ENCODE measurements around the gene FBL. TPM values are rescaled to one million over a fixed set of nuclear protein-coding genes. Genes with fewer than 3 reads are reported as not detected.
A peak's percentile ranks its signal among the peaks of the same experiment; 100 is the strongest.

Gene FBL
- total RNA-seq, 1 experiment from 2014 or later, result 573 TPM

DNA sequence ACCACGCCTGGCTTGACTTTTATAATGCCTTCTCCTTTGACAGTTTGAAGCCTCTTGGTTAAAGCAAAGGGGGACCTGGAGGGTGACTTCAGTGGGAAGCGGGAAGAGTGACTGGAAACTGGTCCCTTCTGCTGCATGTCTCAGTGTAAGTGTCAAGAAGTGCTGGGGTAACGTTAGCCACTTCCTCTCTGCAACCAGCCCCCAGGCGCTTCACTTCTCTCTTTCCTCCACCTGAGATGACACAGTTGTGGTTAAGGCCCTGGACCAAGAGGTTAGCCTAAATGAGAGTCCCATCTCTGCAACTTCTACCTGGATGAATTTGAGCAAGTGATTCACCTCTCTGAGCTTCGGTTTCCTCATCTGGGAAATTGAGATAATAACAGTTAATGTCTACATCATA, 51.2 kb downstream of the FBL start:
- BruUV-seq (replicated peaks), result no TSS peak
- CTCF ChIA-PET, result interaction anchor here (0.7 kb wide), 1 partner anchor 24 kb away, joined by 3 read pairs; no protein-coding TSS in a partner anchor
- intact Hi-C loops (cut with micrococcal nuclease; ENCODE audit: unreplicated experiment), result no loop called here
- Histone ChIP-seq H3K9me3 (ENCODE audit: low read depth, low read length, poor library complexity, severe bottlenecking) (no peaks in the 10 kb centered on the region), H3K4me3 (ENCODE audit: low read depth, low read length, poor library complexity, severe bottlenecking) (no peak overlapping the region), H3K27me3 (replicated peaks; ENCODE audit: insufficient read depth, low read depth, low read length, poor library complexity) (peaks cover 19% of the 10 kb centered on the region), H3K36me3 (ENCODE audit: insufficient read depth, low read length, poor library complexity, severe bottlenecking) (no peaks in the 10 kb centered on the region), H3K4me1 (ENCODE audit: insufficient read depth, low read length, poor library complexity, severe bottlenecking) (no peaks in the 10 kb centered on the region), H3K27ac (ENCODE audit: low read depth, low read length, poor library complexity, severe bottlenecking) (no peak overlapping the region)
- peak; percentile 25 for DNase-seq (ENCODE audit: low spot score)
- POLR2A ChIA-PET (ENCODE audit: low non-redundant PET), result no interaction called here
- TF ChIP-seq, protein P1, sequence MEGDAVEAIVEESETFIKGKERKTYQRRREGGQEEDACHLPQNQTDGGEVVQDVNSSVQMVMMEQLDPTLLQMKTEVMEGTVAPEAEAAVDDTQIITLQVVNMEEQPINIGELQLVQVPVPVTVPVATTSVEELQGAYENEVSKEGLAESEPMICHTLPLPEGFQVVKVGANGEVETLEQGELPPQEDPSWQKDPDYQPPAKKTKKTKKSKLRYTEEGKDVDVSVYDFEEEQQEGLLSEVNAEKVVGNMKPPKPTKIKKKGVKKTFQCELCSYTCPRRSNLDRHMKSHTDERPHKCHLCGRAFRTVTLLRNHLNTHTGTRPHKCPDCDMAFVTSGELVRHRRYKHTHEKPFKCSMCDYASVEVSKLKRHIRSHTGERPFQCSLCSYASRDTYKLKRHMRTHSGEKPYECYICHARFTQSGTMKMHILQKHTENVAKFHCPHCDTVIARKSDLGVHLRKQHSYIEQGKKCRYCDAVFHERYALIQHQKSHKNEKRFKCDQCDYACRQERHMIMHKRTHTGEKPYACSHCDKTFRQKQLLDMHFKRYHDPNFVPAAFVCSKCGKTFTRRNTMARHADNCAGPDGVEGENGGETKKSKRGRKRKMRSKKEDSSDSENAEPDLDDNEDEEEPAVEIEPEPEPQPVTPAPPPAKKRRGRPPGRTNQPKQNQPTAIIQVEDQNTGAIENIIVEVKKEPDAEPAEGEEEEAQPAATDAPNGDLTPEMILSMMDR (conservative IDR thresholded peaks at IDR 0.05; ENCODE audit: low read depth, low read length), result no peak
- no peak for TF ChIP-seq EZH2 (IDR thresholded peaks at IDR 0.05; ENCODE audit: borderline replicate concordance, low read depth, low read length, poor library complexity, severe bottlenecking)

GRCh38 chr19:39792999-39793546, 53.1 kb downstream of the FBL start:
- ChIA-PET CTCF (interaction anchor here (0.5 to 1.4 kb wide), 8 partner anchors 23 to 672 kb away, joined by 3 to 6 read pairs (median 4); partner anchors contain the start of genes DYRK1B and PSMC4), POLR2A (ENCODE audit: low non-redundant PET) (no interaction called here)
- Histone ChIP-seq H3K4me3 (ENCODE audit: low read depth, low read length, poor library complexity, severe bottlenecking) (peak overlapping the region; percentile 36), H3K9me3 (ENCODE audit: low read depth, low read length, poor library complexity, severe bottlenecking) (no peaks in the 10 kb centered on the region), H3K27me3 (replicated peaks; ENCODE audit: insufficient read depth, low read depth, low read length, poor library complexity) (peaks cover 15% of the 10 kb centered on the region), H3K36me3 (ENCODE audit: insufficient read depth, low read length, poor library complexity, severe bottlenecking) (no peaks in the 10 kb centered on the region), H3K4me1 (ENCODE audit: insufficient read depth, low read length, poor library complexity, severe bottlenecking) (no peaks in the 10 kb centered on the region), H3K27ac (ENCODE audit: low read depth, low read length, poor library complexity, severe bottlenecking) (no peak overlapping the region)
- BruUV-seq (replicated peaks), result no TSS peak
- intact Hi-C loops (cut with micrococcal nuclease; ENCODE audit: unreplicated experiment), result no loop called here
- TF ChIP-seq EZH2 (IDR thresholded peaks at IDR 0.05; ENCODE audit: borderline replicate concordance, low read depth, low read length, poor library complexity, severe bottlenecking), result no peak
- TF ChIP-seq, protein P1 (conservative IDR thresholded peaks at IDR 0.05; ENCODE audit: low read depth, low read length), result peak; percentile 96
- peak; percentile 88 for DNase-seq (ENCODE audit: low spot score)

DNA sequence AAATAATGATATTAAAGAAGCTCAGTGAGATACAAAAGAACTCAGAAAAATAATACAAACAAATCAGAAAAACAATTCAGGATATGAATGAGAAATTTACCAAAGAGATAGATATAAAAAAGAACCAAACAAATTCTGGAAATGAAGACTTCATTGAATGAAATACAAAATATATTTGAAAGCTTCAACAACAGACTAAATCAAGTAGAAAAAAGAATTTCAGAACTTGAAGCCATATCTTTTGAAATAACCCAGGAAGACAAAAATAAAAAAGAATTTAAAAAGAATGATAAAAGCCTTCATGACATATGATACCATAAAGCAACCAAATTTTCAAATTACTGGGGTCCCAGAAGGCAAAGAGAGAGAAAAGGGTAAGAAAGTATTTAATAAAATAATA, 57.9 kb downstream of the FBL start:
- no peaks in the 10 kb centered on the region for H3K36me3 ChIP-seq (ENCODE audit: insufficient read depth, low read length, poor library complexity, severe bottlenecking)
- no peaks in the 10 kb centered on the region for H3K9me3 ChIP-seq (ENCODE audit: low read depth, low read length, poor library complexity, severe bottlenecking)
- H3K27me3 ChIP-seq (replicated peaks; ENCODE audit: insufficient read depth, low read depth, low read length, poor library complexity), result peaks cover 33% of the 10 kb centered on the region
- H3K27ac ChIP-seq (ENCODE audit: low read depth, low read length, poor library complexity, severe bottlenecking), result no peak overlapping the region
- intact Hi-C loops (cut with micrococcal nuclease; ENCODE audit: unreplicated experiment), result no loop called here
- no TSS peak for BruUV-seq (replicated peaks)
- no peak overlapping the region for H3K4me3 ChIP-seq (ENCODE audit: low read depth, low read length, poor library complexity, severe bottlenecking)
- ChIA-PET POLR2A (ENCODE audit: low non-redundant PET) (no interaction called here), CTCF (no interaction called here)
- H3K4me1 ChIP-seq (ENCODE audit: insufficient read depth, low read length, poor library complexity, severe bottlenecking), result no peaks in the 10 kb centered on the region
- DNase-seq (ENCODE audit: low spot score), result no peak
- no peak for TF ChIP-seq EZH2 (IDR thresholded peaks at IDR 0.05; ENCODE audit: borderline replicate concordance, low read depth, low read length, poor library complexity, severe bottlenecking)
- TF ChIP-seq, protein P1 (conservative IDR thresholded peaks at IDR 0.05; ENCODE audit: low read depth, low read length), result no peak

Small RNA genes within 50 kb of the gene (microRNA-seq; reads per million reads assigned to microRNA genes)
- gene MIR6719, result not detected

Other genes starting within 250 kb of the FBL start
- gene LGALS13, start 243.9 kb downstream of the FBL start, total RNA-seq (2021), result not detected in 2 replicates
- not detected in 2 replicates for gene LGALS16, start 190.5 kb downstream of the FBL start, total RNA-seq (2021)
- gene LGALS14, start 141.9 kb downstream of the FBL start, total RNA-seq (2021), result not detected in 2 replicates
- not detected in 2 replicates for gene CLC, start 108.3 kb downstream of the FBL start, total RNA-seq (2021)
- not detected in 2 replicates for gene LEUTX, start 67.5 kb downstream of the FBL start, total RNA-seq (2021)
- gene DYRK1B, start 12.2 kb downstream of the FBL start, total RNA-seq (2021), result 16.0 and 19.0 TPM in 2 replicates
- 8.7 and 12.2 TPM in 2 replicates for gene FCGBP, start 88.3 kb upstream of the FBL start, total RNA-seq (2021)
- 268 and 291 TPM in 2 replicates for gene PSMC4, start 124.8 kb upstream of the FBL start, total RNA-seq (2021)
- 5.5 and 5.6 TPM in 2 replicates for gene ZNF546, start 150.7 kb upstream of the FBL start, total RNA-seq (2021)
- 20.0 and 23.7 TPM in 2 replicates for gene ZNF780B, start 209.9 kb upstream of the FBL start, total RNA-seq (2021)
- 15.9 and 17.5 TPM in 2 replicates for gene ZNF780A, start 244.6 kb upstream of the FBL start, total RNA-seq (2021)